GM19099 (cell line): Measurements from ENCODE around the gene ACAP3.
A peak's percentile ranks its signal among the peaks of the same experiment; 100 is the strongest.

ENCODE experiments used
- POLR2A ChIP-seq: IDR thresholded peaks from 3 replicates; pipeline ENCODE4 v1.6.1; 2011; ENCODE audit warnings: low read depth; ENCODE audit not compliant: insufficient read length; ENCODE audit errors: extremely low read depth

Gene ACAP3

DNA sequence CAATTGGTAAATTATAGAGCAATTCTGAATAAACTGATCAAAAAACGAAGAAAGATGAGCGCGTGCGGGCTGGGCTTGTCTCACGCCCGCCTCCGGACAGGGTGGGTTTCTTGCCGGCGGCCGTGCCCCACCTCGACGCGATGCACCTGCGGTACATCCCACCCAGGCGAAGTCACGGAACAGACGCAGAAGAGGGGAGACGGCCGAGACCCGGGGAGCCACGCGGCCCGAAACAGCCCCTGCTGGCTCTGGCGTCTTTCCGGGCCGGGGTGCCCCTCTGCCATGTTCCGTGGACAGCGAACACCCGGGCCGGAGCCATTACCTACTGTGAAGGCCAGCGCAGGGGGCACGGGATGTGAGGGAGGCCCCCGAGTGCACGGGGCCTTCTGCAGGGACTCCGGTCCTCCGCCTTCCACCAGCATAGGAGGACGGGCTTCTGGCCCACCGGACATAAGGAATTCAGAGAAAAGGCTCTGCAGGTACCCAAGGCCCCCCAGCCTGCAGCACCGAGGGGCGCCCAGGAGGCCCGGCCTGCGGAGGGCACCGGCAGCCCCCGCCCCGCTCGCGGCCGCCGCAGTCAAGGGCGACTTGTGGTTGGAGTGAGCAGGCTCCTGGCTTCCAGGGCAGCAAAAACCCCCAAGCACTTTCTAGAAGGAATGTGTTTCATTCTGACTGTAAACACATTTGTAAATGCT is 53.6 kb downstream of the ACAP3 start:
- no peak for TF ChIP-seq POLR2A

DNA sequence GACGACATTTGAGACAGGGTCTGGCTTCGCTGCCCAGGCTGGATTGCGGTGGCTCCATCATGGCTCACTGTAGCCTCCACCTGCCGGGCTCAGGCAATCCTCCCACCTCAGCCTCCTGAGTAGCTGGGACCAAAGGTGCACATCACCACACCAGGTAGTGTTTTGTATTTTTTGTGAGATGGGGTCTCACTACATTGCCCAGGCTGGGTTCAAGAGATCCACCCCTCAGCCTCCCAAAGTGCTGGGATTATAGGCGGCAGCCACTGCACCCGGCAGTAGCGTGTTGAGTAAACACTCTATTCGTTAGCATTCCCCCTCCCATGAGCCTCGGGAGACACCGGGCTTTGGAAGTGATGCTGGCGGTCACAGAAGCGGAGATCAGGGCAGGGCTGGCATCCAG is 54.4 kb downstream of the ACAP3 start:
- no peak for TF ChIP-seq POLR2A

DNA sequence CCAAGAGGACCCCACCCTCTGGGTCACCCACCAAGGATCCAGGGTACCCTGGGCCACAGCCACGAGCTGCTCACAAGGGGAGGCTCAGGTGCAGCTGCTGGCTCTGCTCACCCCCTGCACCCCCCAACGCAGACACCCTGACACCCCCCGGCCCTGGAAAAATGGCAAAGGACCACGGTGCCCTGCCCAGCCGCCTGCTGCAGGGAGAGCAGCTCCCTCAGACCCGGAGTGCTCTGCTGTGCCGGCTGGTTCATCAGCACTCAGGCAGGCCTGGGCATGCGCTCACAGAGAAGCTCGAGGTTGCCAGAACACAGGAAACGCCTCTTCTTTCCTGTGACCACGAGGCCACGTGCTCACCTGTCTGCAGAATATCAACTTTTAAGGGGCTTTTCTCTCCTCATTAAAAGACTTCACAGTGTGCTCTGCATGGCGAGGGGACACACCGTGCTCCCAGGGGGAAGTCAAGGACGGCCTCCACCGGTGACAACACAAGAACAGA is 56.9 kb downstream of the ACAP3 start:
- TF ChIP-seq POLR2A = peak; percentile 41

DNA sequence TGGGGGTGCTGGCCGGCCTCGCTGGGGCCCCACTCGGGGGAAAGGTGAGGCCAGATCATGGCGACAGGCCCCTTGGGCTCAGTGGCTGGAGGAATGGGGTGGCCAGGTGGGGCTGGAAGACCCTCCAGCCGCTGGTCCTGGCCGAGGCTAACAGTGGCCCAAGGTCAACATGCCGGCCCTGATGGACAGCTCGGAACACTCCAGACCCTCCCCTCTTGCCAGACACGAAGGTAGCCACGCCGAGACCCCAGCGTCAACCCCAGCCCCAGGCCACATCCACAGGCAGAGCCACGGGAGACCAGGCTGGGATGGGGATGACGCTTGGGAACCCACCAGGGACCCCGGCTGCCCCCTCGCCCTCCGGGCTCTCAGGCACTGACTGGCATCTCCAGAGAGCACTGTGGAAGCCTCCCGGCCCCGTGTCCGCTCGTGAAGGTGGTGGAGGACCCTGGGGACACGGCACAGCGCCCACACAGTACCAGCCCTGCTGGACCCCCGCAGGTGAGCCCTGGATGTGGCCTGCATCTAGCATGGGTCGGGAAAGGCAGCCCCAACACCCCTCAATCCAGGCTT is 60.3 kb downstream of the ACAP3 start:
- no peak for TF ChIP-seq POLR2A

DNA sequence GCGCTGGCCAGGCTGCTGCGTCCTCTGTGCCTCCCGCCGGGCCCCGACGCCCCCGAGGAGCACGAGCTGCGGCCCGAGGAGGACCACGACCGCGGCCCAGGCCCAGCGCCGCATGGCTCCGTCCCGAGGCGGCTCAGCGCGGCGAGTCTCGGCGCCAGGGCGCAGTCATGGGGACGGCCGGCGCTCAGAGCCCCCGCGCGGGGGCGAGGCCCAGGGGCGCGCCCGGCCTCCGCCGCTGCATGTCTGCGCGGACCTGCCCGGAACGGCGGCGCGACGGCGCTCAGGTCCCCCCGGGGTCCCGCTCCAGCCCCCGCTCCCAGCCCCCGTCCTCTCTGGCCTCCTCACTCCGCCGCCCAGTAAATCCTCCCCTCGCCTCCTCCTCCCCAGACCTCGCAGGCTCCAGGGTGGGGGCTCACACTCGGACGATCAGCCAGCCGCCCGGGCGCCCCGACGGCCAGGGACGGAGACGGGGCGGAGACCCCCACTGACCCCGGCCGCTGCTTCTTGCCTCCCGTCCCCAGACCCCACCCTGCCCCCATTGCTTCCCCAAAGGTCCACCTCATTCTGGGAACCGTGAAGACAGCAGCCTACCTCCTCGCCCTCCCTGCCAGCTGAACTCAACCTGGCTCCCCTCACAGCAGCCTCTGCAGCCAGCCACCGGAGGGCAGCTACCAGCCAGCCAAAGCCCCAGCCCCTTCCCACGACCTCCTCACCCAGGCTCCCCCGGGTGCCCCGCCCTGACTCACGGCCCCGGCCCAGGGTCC is 61.0 kb downstream of the ACAP3 start, which contains the start of gene C1QTNF12:
Gene C1QTNF12, minus strand, starts transcription at position 146 of the 764 bp plus-strand sequence. Its CDS starts 32 bp downstream, at position 114.
- TF ChIP-seq POLR2A = no peak

DNA sequence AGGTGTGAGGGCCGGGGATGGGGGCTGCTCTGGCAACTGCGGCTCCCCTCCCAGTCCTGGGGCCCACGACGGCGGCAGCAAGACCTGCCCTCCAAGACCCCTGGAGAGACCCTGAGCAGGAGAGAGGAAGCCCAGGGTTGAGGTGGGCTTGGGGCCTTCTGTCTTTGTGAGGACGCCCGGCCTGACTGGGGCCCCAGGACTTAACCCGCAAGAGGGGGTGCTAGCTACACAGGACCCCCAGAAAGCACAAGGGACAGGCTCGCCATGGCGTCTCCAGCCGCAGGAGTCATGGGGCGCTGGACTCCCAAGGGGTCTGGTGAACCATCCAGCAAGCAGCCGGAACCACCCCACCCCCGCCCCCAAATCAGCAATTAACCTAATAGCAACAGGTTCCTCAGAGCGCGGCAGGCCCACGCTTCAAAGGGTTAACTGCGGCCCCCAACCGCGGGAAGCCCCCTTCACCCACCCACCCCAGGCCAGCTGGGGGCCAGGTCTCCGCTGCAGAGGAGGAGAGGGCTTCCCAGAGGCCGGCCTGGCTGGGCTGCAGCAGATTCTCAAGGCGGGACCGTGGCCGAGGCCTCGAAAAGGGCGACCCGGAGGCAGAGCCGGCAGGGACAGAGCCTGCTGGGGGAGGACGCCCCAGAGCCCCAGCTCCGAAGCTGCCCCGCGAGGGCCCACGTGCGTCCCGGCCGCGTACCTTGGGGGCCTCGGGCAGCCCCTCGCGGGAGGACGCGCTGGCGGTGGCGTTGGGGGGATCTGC is 61.7 kb downstream of the ACAP3 start:
- TF ChIP-seq POLR2A = no peak

DNA sequence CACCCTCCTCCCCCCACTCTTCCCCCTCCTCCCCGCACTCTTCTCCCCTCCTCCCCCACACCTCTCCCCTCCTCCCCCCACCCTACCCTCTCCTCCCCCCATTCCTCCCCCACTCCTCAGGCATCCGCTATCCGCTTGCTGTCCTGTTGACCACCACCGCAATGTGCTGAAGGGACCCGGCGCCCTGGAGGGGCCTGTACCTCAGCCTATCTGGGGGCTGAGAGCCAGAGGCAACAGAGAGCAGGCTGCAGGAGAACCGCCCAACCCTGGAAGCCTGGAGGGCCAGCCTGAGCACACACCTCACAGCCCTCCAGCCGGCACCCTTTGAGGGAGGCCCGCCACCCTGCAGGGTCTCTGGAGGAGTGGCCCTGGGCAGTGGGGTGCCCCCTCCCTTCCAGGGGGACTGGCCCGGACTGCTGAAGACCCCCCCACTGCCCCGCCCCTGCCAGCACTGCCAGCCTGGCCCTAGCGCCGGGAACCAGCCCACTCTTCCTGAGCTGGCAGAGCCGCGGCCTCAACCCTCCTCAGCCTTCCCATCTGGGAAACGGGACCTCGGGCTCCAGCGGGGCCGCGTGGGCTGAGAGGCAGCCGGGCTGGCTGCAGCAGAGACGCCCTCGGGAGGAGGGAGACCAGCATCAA is 62.4 kb downstream of the ACAP3 start:
- no peak for TF ChIP-seq POLR2A

DNA sequence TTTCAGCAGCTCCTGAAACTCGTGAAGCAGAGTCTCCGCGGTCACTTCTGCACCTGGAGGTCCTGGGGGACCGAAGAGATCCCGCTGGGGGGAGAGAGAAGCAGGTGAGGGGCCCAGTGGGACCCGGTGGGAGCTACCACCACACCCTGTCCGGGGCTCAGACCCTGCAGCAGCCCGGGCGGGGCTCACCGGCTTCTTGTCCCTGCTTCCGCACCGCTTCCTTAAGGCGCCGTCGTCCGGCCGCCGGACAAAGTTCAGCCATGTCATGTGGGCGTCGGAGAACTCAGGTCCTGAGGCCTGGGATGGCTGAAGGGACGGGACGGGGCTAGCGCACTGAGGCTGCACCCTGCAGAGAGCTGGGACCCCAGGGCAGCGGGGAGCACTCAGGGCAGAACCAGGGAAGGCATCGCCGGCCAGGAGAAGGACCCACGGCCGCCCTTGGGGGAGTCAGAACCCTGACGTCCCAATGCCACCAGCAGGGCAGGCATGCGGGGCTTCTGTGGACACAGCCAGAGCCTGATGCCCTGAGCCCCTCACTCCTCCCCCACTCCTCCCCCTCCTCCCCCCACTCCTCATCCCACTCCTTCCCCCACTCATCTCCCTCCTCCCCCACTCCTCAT is 63.4 kb downstream of the ACAP3 start:
- no peak for TF ChIP-seq POLR2A

DNA sequence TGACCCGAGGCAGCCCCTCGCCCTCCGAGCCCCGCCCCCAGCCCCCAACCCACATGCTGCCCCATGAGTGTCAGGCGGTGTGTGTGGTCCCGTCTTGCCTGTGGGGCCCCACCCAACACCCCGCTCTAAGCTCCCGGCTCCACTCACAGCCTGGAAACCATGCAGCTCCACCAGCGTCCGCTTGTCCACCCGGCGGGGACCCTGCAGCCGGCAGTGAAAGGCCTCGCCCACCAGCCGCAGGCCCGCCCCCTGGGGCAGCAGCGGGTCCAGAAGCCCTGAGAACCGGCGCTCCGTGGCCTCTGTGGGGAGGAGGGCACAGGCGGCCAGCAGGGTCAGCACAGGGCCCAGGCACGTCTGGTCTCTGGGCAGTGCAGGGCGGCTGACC is 63.9 kb downstream of the ACAP3 start:
- no peak for TF ChIP-seq POLR2A

DNA sequence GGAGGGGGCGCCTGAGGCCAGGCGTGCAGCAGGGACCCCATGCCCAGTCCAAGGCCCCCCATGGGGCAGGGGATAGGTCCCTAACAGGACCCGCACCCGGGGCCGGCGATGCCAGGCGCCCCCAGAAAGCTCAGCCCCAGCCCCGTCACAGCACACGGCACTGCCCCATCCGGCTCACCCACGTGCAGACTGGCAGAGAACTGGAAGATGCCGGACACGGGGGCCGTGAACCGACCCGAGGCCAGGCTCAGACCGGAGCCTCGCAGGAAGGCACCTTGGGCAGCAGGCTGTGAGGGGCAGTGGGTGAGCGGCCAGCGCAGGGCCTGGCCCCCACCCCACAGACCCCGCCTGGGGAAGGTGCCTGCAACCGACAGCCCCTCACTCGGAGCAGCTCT is 64.5 kb downstream of the ACAP3 start:
- TF ChIP-seq POLR2A = no peak

DNA sequence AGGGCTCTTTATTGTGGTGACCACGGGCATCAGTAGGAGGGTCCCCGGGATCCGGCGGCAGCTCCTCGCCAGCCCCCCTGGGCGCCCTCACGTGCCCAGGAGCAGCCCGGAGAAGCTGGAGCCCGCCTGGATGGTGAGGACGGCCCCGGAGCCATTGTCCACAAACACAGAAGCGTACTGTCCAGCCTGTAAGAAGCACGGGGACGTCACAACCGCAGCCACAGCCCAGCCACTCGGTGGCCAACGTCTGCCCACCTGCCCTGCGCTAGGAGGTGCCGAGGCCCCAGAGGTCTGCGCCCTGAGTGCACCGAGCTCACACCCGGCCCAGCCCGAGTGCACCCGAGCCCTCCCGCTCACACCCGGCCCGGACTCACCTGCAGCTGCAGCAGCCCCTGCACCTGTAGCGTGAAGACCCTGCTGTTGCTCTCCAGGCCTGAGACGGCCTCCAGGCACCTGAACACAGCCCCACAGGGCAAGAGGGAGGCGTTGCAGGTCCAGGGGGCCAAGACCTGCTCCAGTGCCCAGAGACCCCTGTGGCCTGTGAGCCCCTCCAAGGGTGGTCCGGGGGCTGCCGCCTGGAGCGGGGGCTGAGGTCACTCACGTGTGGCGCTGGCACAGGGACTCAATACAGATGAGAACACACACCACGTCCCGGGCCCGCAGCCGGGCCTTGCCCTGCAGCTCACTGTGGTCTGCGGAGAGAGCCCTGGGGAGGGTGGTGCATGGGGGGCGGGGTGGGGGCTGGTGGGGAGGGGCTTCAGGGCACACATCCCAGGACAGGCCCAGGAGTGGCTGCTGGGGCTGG is 65.1 kb downstream of the ACAP3 start:
- no peak for TF ChIP-seq POLR2A
